Activated CD4-positive, alpha-beta T cell treated with anti-CD3 and anti-CD28 coated beads, Interleukin-2, amount 10 ng/mL, durations not matched to agents 24 days and 14 days (primary cell): Measurements from ENCODE around the gene ZNF831. TPM values are rescaled to one million over a fixed set of nuclear protein-coding genes. Genes with fewer than 3 reads are reported as not detected.
A peak's percentile ranks its signal among the peaks of the same experiment; 100 is the strongest.

Source experiments
- DNase-seq: peaks from one replicate; pipeline ENCODE4 v3.0.0; 2022
- H3K27ac Mint-ChIP-seq: one replicate; pipeline ENCODE4 v1.8.0; 2022; ENCODE audit warnings: mild to moderate bottlenecking, mixed read lengths
- H3K27me3 Mint-ChIP-seq: one replicate; pipeline ENCODE4 v1.8.0; 2022; ENCODE audit warnings: mixed read lengths
- H3K36me3 Mint-ChIP-seq: one replicate; pipeline ENCODE4 v1.8.0; 2022; ENCODE audit warnings: low read depth, mild to moderate bottlenecking, mixed read lengths
- H3K4me1 Mint-ChIP-seq: one replicate; pipeline ENCODE4 v1.8.0; 2021; ENCODE audit warnings: mixed read lengths
- H3K4me3 Mint-ChIP-seq: one replicate; pipeline ENCODE4 v1.8.0; 2022; ENCODE audit warnings: mild to moderate bottlenecking, moderate library complexity, mixed read lengths
- H3K9me3 Mint-ChIP-seq: one replicate; pipeline ENCODE4 v1.8.0; 2021; ENCODE audit warnings: mixed read lengths
- intact Hi-C: fragments of 100-400 bp; cut with micrococcal nuclease; formaldehyde crosslinking; loops from one replicate; pipeline ENCODE4 v1.15.1; 2023
- total RNA-seq: library from RNA; stranded (reverse); gene quantifications from 2 replicates; pipeline ENCODE4 v1.2.3, GENCODE V29; 2022

ZNF831 gene
- total RNA-seq, 1 donor from 2014 or later, result 3.1 TPM

GRCh38 chr20:59170406-59171349, 7.1 kb downstream of the ZNF831 start:
- no peak overlapping the region for H3K27ac Mint-ChIP-seq
- no peak overlapping the region for H3K4me3 Mint-ChIP-seq
- intact Hi-C loops, result no loop called here
- DNase-seq, result peak; percentile 55
- H3K36me3 Mint-ChIP-seq, result peaks cover 34% of the 10 kb centered on the region
- no peaks in the 10 kb centered on the region for H3K27me3 Mint-ChIP-seq
- peaks cover 59% of the 10 kb centered on the region for H3K4me1 Mint-ChIP-seq
- H3K9me3 Mint-ChIP-seq, result peaks cover 15% of the 10 kb centered on the region

GRCh38 chr20:59171986-59172385, 8.4 kb downstream of the ZNF831 start:
- DNase-seq, result no peak
- no peak overlapping the region for H3K4me3 Mint-ChIP-seq
- H3K27ac Mint-ChIP-seq, result no peak overlapping the region
- intact Hi-C loops, result no loop called here
- peaks cover 58% of the 10 kb centered on the region for H3K4me1 Mint-ChIP-seq
- H3K27me3 Mint-ChIP-seq, result no peaks in the 10 kb centered on the region
- H3K36me3 Mint-ChIP-seq, result peaks cover 39% of the 10 kb centered on the region
- H3K9me3 Mint-ChIP-seq, result peaks cover 15% of the 10 kb centered on the region

DNA sequence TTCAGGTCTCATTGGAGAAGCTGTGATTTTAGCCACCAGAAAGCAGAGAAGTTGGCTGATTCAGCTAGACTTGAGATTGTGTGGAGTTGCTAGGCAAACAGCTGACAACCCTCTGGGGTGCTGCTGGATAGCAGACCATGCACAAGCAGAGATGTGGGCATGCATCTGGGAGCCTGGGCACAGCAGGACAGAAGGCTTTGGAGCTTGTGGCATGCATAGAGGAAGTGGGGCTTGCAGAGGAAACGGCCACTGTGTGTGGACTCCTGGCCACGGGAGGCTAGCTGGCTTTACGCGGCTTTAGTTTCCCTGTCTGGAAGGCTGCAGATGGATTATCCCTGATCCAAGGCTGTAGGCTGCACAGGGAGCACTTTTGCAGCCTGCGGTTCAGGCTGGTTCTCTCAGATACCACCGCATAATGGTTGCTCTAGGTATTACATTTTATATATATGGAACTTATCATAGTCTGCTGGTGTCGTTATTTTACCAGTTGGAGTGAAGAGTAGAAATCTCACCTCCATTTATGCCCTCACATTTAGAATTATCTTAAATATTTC, 10.4 kb downstream of the ZNF831 start:
- intact Hi-C loops, result no loop called here
- Mint-ChIP-seq H3K4me3 (no peak overlapping the region), H3K9me3 (peaks cover 10% of the 10 kb centered on the region), H3K27ac (no peak overlapping the region), H3K36me3 (peaks cover 47% of the 10 kb centered on the region), H3K4me1 (peaks cover 62% of the 10 kb centered on the region), H3K27me3 (no peaks in the 10 kb centered on the region)
- no peak for DNase-seq

- intact Hi-C loops, result no loop called here
- peaks cover 5% of the 10 kb centered on the region for H3K9me3 Mint-ChIP-seq
- H3K27me3 Mint-ChIP-seq, result no peaks in the 10 kb centered on the region
- peak overlapping the region; percentile 37 for H3K27ac Mint-ChIP-seq
- H3K4me1 Mint-ChIP-seq, result peaks cover 63% of the 10 kb centered on the region
- H3K4me3 Mint-ChIP-seq, result no peak overlapping the region
- DNase-seq, result no peak
- peaks cover 39% of the 10 kb centered on the region for H3K36me3 Mint-ChIP-seq
These were observed 11.4 kb downstream of the ZNF831 start for GRCh38 chr20:59175002-59175401.

GRCh38 chr20:59175861-59176260, 12.2 kb downstream of the ZNF831 start:
- Mint-ChIP-seq H3K27ac (peak overlapping the region; percentile 25), H3K36me3 (peaks cover 38% of the 10 kb centered on the region), H3K4me3 (peak overlapping the region; percentile 6), H3K9me3 (peaks cover under 1% of the 10 kb centered on the region), H3K27me3 (no peaks in the 10 kb centered on the region), H3K4me1 (peaks cover 56% of the 10 kb centered on the region)
- DNase-seq, result no peak
- intact Hi-C loops, result loop anchor here (2.0 kb wide), 2 partner anchors 13 to 53 kb away; partner anchors contain the start of gene ZNF831

GRCh38 chr20:59176812-59177211, 13.2 kb downstream of the ZNF831 start:
- peaks cover 8% of the 10 kb centered on the region for H3K9me3 Mint-ChIP-seq
- intact Hi-C loops, result loop anchor here (1.0 to 2.0 kb wide), 3 partner anchors 11 to 54 kb away; partner anchors contain the start of gene ZNF831
- peaks cover 54% of the 10 kb centered on the region for H3K4me1 Mint-ChIP-seq
- no peak for DNase-seq
- peak overlapping the region; percentile 11 for H3K27ac Mint-ChIP-seq
- H3K27me3 Mint-ChIP-seq, result peaks cover 1% of the 10 kb centered on the region
- no peak overlapping the region for H3K4me3 Mint-ChIP-seq
- peaks cover 42% of the 10 kb centered on the region for H3K36me3 Mint-ChIP-seq

DNA sequence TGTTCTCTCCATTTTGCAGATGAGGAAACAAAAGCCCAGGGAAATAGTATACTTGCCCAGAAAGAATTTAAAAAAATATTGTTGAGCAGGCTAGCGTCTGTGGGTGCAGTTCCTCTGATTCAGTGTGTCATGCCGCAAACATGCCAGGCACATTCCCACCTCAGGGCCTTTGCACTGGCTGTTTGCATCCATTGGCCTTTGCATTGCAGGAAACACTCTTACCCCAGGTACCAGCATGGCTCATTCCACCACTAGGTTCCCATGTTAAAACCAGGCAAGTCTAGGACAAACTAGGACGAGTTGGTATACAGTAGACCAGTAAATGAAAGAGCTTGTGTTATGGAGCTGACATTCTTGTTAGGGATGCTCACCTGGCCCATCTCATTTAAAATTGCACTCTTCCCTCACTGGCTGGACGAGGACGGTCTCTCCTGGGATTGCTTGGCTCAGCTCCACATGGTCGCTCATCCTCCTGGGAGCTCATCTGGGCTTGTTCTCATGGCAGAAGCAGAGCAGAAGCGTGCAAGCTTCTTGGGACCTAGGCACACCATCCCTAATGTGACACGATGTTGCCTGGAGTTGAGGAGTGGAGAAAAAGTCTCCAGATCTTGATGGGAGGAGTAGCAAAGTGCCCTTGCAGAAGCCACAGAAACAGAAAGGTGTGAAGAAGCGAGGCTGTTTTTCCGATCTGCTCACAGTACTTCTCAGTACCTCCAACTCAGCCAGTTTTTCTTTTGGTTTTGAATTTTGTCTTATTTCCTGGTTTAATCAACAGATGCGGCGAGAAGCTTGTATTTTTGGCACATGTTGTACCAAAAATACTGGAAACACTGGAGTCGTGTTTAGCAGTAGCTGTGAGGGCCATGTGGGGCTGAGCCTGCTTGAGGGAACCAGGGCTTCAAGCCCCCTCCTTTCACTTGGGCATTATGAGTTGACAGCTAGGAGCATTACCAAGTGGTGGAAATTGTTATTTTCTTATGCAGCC, 13.9 kb downstream of the ZNF831 start:
- peaks cover 60% of the 10 kb centered on the region for H3K4me1 Mint-ChIP-seq
- peaks cover 11% of the 10 kb centered on the region for H3K9me3 Mint-ChIP-seq

DNA sequence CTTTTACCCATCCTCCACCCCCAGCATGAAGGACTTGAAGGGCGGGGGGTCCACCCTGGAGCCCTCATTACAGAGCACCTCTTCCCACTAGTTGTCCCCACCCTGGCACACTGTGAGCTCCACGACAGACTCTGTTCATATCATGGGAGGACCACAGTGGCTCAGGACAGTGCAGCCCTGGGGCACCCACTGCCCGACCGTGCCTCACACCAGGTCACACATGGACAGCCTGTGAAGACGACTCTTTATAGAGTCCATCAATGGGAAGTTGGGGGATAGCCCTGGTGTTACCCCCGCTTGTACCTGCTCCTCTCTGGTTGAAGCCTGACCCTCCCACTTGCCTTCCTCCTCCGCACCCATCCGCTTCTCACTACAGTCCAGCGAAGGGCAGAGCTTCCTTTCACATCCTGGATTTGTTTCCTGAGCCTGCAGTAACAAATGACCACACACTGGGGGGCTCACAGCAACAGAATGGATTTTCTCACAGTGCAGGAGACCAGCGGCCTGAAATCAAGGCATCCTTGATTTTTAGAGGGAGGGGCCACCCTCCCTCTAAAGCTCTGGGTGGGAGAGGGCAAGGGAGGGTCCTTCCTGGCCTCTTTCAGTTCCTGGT, 15.5 kb downstream of the ZNF831 start:
- Mint-ChIP-seq H3K4me3 (no peak overlapping the region), H3K27me3 (peaks cover 1% of the 10 kb centered on the region), H3K27ac (peak overlapping the region; percentile 95), H3K36me3 (peaks cover 44% of the 10 kb centered on the region), H3K4me1 (peaks cover 60% of the 10 kb centered on the region), H3K9me3 (peaks cover 11% of the 10 kb centered on the region)
- DNase-seq, result no peak
- intact Hi-C loops, result loop anchor here (1.0 kb wide), 1 partner anchor 33 kb away; no protein-coding TSS in a partner anchor

More for the DNA sequence above, 13.9 kb downstream of the ZNF831 start:
- H3K27me3 Mint-ChIP-seq, result peaks cover 1% of the 10 kb centered on the region
- peak; percentile 83 for DNase-seq
- peak overlapping the region; percentile 63 for H3K4me3 Mint-ChIP-seq
- peaks cover 40% of the 10 kb centered on the region for H3K36me3 Mint-ChIP-seq
- intact Hi-C loops, result loop anchor here (1.0 to 2.0 kb wide), 4 partner anchors 11 to 55 kb away; partner anchors contain the start of gene ZNF831
- peak overlapping the region; percentile 95 for H3K27ac Mint-ChIP-seq

DNA sequence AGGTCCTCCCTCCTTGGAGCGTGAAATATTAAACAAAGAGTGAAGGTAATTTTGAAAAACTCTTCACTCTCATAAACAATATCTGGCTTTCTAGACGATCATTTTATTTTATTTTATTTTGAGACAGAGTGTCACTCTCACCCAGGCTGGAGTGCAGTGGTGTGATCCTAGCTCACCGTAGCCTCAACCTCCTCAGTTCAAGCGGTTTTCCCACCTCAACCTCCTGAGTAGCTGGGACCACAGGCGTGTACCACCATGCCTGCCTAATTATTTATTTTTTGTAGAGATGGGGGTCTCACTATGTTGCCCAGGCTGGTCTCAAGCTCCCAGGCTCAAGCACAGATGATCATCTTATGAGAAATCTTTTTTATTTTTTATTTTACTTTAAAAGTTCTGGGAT, 16.4 kb downstream of the ZNF831 start:
- Mint-ChIP-seq H3K36me3 (peaks cover 49% of the 10 kb centered on the region), H3K27me3 (peaks cover 1% of the 10 kb centered on the region), H3K9me3 (peaks cover 11% of the 10 kb centered on the region), H3K4me3 (no peak overlapping the region), H3K4me1 (peaks cover 58% of the 10 kb centered on the region), H3K27ac (no peak overlapping the region)
- intact Hi-C loops, result no loop called here
- DNase-seq, result no peak

GRCh38 chr20:59181936-59182335, 18.3 kb downstream of the ZNF831 start:
- peaks cover 43% of the 10 kb centered on the region for H3K4me1 Mint-ChIP-seq

DNA sequence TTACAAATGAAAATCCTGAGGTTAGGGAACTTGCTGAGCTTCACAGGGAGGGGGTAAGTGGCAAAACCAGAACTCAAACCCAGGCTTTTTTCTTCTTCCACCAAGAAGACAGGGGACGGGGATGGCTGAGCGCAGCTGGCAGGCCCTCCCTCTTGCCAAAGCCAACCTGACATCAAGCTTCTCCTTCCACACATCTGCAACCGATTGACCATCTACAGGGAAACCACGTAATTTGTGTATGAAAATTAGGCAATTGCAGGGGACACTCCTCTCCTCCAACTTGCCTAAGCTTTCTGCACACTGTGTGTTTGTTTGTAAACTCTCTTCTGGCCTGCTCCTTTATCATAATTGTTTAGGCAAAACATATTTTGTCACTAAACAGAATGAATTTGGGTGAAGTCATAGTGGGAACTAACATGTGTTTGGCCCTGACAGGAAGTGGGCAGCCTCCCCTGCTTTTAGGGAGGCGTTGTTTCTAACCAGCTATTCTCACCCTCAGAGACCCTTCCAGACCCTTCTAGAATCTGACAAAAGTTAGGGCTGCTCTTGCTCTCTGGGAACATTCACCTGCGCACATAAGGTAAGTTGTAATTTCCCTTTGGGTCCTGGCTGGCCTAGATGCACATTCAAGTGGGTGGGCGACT, 18.9 kb downstream of the ZNF831 start:
- no peak overlapping the region for H3K4me3 Mint-ChIP-seq
- intact Hi-C loops, result no loop called here
- H3K27me3 Mint-ChIP-seq, result peaks cover 1% of the 10 kb centered on the region
- H3K9me3 Mint-ChIP-seq, result peaks cover 11% of the 10 kb centered on the region
- H3K27ac Mint-ChIP-seq, result no peak overlapping the region
- peaks cover 39% of the 10 kb centered on the region for H3K36me3 Mint-ChIP-seq
- H3K4me1 Mint-ChIP-seq, result peaks cover 39% of the 10 kb centered on the region
- DNase-seq, result no peak

More at GRCh38 chr20:59181936-59182335, 18.3 kb downstream of the ZNF831 start:
- Mint-ChIP-seq H3K27me3 (peaks cover 1% of the 10 kb centered on the region), H3K4me3 (no peak overlapping the region), H3K27ac (no peak overlapping the region), H3K36me3 (peaks cover 39% of the 10 kb centered on the region), H3K9me3 (peaks cover 11% of the 10 kb centered on the region)
- intact Hi-C loops, result no loop called here
- DNase-seq, result no peak

GRCh38 chr20:59183751-59184150, 20.1 kb downstream of the ZNF831 start:
- H3K27ac Mint-ChIP-seq, result no peak overlapping the region
- H3K4me1 Mint-ChIP-seq, result peaks cover 26% of the 10 kb centered on the region

More at GRCh38 chr20:59183751-59184150, 20.1 kb downstream of the ZNF831 start:
- Mint-ChIP-seq H3K9me3 (peaks cover 11% of the 10 kb centered on the region), H3K4me3 (no peak overlapping the region), H3K27me3 (peaks cover 1% of the 10 kb centered on the region), H3K36me3 (peaks cover 30% of the 10 kb centered on the region)
- DNase-seq, result no peak
- intact Hi-C loops, result no loop called here
